HG03095 (cell line): ENCODE measurements around the gene ELAVL3.
"Not testable (repeated sequence)": the region's sequence is repeated elsewhere in the genome, so short reads cannot be mapped to it uniquely, and the experiment has no call there.

Source experiments
- ATAC-seq: cut with Tn5 transposase; IDR thresholded peaks from one replicate; pipeline ENCODE4 v1.9.1; 2021; ENCODE audit warnings: moderate library complexity; ENCODE audit not compliant: unreplicated experiment

The ELAVL3 gene

GRCh38 chr19:11486661-11487503, 6.0 kb upstream of the ELAVL3 start:
- ATAC-seq, result no peak

GRCh38 chr19:11485245-11485837, 4.5 kb upstream of the ELAVL3 start:
- ATAC-seq, result no peak

GRCh38 chr19:11483366-11484111, 2.7 kb upstream of the ELAVL3 start:
- ATAC-seq, result no peak

GRCh38 chr19:11482384-11483050, 1.7 kb upstream of the ELAVL3 start:
- peak; percentile 47 for ATAC-seq

GRCh38 chr19:11481534-11482383, 913 bp upstream of the ELAVL3 start:
- peak; percentile 53 for ATAC-seq

GRCh38 chr19:11479898-11480714, 740 bp downstream of the ELAVL3 start:
- no peak for ATAC-seq

GRCh38 chr19:11479090-11479897, 1.6 kb downstream of the ELAVL3 start:
- ATAC-seq, result no peak

- ATAC-seq, result no peak
These were observed 2.4 kb downstream of the ELAVL3 start for GRCh38 chr19:11478167-11479089.

- ATAC-seq, result no peak
These were observed 5.0 kb downstream of the ELAVL3 start for GRCh38 chr19:11475861-11476260.

GRCh38 chr19:11475343-11475742, 5.5 kb downstream of the ELAVL3 start:
- not testable (repeated sequence) for ATAC-seq

GRCh38 chr19:11473725-11474124, 7.1 kb downstream of the ELAVL3 start:
- no peak for ATAC-seq

GRCh38 chr19:11468266-11468845, 12.5 kb downstream of the ELAVL3 start:
- not testable (repeated sequence) for ATAC-seq

GRCh38 chr19:11465600-11465999, 15.2 kb downstream of the ELAVL3 start:
- no peak for ATAC-seq

GRCh38 chr19:11464333-11465265, 16.2 kb downstream of the ELAVL3 start:
- no peak for ATAC-seq

- no peak for ATAC-seq
These were observed 17.5 kb downstream of the ELAVL3 start for GRCh38 chr19:11463391-11463790.

- no peak for ATAC-seq
These were observed 19.4 kb downstream of the ELAVL3 start for GRCh38 chr19:11461453-11461852.
